K562 (cell line): ENCODE measurements around the gene MTF1. TPM values are rescaled to one million over a fixed set of nuclear protein-coding genes. Genes with fewer than 3 reads are reported as not detected.

ENCODE experiments used
- ATF7 ChIP-seq: fragments of 450-650 bp; IDR thresholded peaks from 2 replicates; pipeline ENCODE4 v1.7.1; 2014; ENCODE audit warnings: mild to moderate bottlenecking, moderate library complexity
- ERF ChIP-seq: fragments of 450-650 bp; formaldehyde crosslinking; IDR thresholded peaks from 2 replicates; pipeline ENCODE4 v1.4.0; 2020; ENCODE audit warnings: mild to moderate bottlenecking, mixed read lengths
- GATA2 ChIP-seq: sonication (generic); formaldehyde crosslinking; IDR thresholded peaks from 2 replicates; pipeline ENCODE4 v1.4.0; 2020; ENCODE audit warnings: mild to moderate bottlenecking, missing genetic modification reagents
- KDM5B ChIP-seq: fragments of 200-600 bp; sonication (generic); IDR thresholded peaks from 2 replicates; pipeline ENCODE4 v1.6.1; 2012; ENCODE audit warnings: low read depth, mild to moderate bottlenecking, moderate library complexity, low read length, control low read depth, inconsistent platforms; ENCODE audit not compliant: insufficient replicate concordance
- RREB1 ChIP-seq: fragments of 250-450 bp; sonication (Bioruptor Pico); IDR thresholded peaks from 2 replicates; pipeline ENCODE4 v1.4.0; 2020
- STAT6 ChIP-seq: sonication (generic); formaldehyde crosslinking; IDR thresholded peaks from 2 replicates; pipeline ENCODE4 v1.8.1; 2023; ENCODE audit warnings: mild to moderate bottlenecking, missing genetic modification reagents
- TOE1 ChIP-seq, 2 experiments: fragments of 450-650 bp in 1 of 2; sonication (generic) in 1 of 2; formaldehyde crosslinking in 1 of 2; IDR thresholded peaks; 2 replicates each; pipeline versions ENCODE4 v1.7.1 to v1.8.0; 2016 to 2022; ENCODE audit warnings: borderline replicate concordance in 2 of 2, mild to moderate bottlenecking in 2 of 2, antibody characterized with exemption in 1 of 2, inconsistent platforms in 1 of 2, low read depth in 1 of 2, missing genetic modification reagents in 1 of 2, moderate library complexity in 1 of 2
- ZC3H4 ChIP-seq: sonication (generic); formaldehyde crosslinking; IDR thresholded peaks from 2 replicates; pipeline ENCODE4 v1.9.0; 2021; ENCODE audit warnings: missing genetic modification reagents, borderline replicate concordance
- ZNF124 ChIP-seq: sonication (generic); formaldehyde crosslinking; IDR thresholded peaks from 2 replicates; pipeline ENCODE4 v1.8.1; 2022; ENCODE audit warnings: missing genetic modification reagents
- ZNF263 ChIP-seq: sonication (generic); formaldehyde crosslinking; IDR thresholded peaks from 2 replicates; pipeline ENCODE4 v1.8.0; 2022; ENCODE audit warnings: mild to moderate bottlenecking, missing genetic modification reagents, borderline replicate concordance
- ZNF445 ChIP-seq: fragments of 250-450 bp; sonication (Bioruptor Pico); IDR thresholded peaks from 2 replicates; pipeline ENCODE4 v1.4.0; 2020; ENCODE audit warnings: low read depth, mild to moderate bottlenecking, moderate library complexity
- ZNF518B ChIP-seq: fragments of 250-450 bp; sonication (Bioruptor Pico); IDR thresholded peaks from 2 replicates; pipeline ENCODE4 v1.5.0; 2021; ENCODE audit warnings: mild to moderate bottlenecking, moderate library complexity
- ZNF586 ChIP-seq: fragments of 450-650 bp; formaldehyde crosslinking; conservative IDR thresholded peaks from 2 replicates; pipeline ENCODE4 v1.4.0; 2020; ENCODE audit warnings: mild to moderate bottlenecking, moderate library complexity
- ZNF695 ChIP-seq: fragments of 450-650 bp; formaldehyde crosslinking; IDR thresholded peaks from 2 replicates; pipeline ENCODE4 v1.4.0; 2020; ENCODE audit warnings: mild to moderate bottlenecking, moderate library complexity
- ZNF75A ChIP-seq: fragments of 450-650 bp; formaldehyde crosslinking; IDR thresholded peaks from 2 replicates; pipeline ENCODE4 v1.4.0; 2020; ENCODE audit warnings: mild to moderate bottlenecking
- ZNF778 ChIP-seq: fragments of 450-650 bp; formaldehyde crosslinking; IDR thresholded peaks from 2 replicates; pipeline ENCODE4 v1.4.0; 2020; ENCODE audit warnings: mild to moderate bottlenecking, moderate library complexity
- polyA plus RNA-seq, 8 experiments: library from polyadenylated mRNA; depleted of rRNA in 4 of 8; stranded (reverse) in 5 of 8; unstranded in 3 of 8; fragments of >200 nt; fragmentation: Nextera tagmentation in 2 of 8; fragmentation: Illumina TruSeq in 1 of 8; extraction: Ambion mirVana in 2 of 8; extraction: Trizol in 1 of 8; gene quantifications; 2 replicates each; pipeline versions ENCODE4 v1.2.1 to v1.2.3, GENCODE V29; 2011 to 2014; ENCODE audit warnings: inconsistent platforms in 1 of 8, missing spikeins in 1 of 8
- total RNA-seq, 7 experiments: library from RNA; depleted of rRNA in 6 of 7; stranded (reverse); fragments of >200 nt in 6 of 7; fragmentation: Illumina TruSeq in 2 of 7; extraction: Trizol in 2 of 7; gene quantifications; 2 replicates each; pipeline versions ENCODE4 v1.2.1 to v1.2.3, GENCODE V29; 2011 to 2021; ENCODE audit warnings: low replicate concordance in 1 of 7

MTF1 gene
- total and polyA plus RNA-seq, 9 of the 15 experiments (the other 6 are each of a cell fraction or from before 2014, with no cell fraction given), result 1.1 to 12.2 (median 4.3) TPM

GRCh38 chr1:37858931-37859506 is 373 bp downstream of the MTF1 start (continued):
- TF ChIP-seq RREB1 (CRISPR knock-in tag) (peak; percentile 95), ERF (CRISPR knock-in tag) (0 out of 2 replicates have a peak, but pooled peaks have one; percentile 29), ZNF263 (CRISPR knock-in tag) (no peak; the same call in 1 of the 2 replicates), ZNF586 (CRISPR knock-in tag) (no peak), STAT6 (no peak), ATF7 (no peak), ZNF75A (CRISPR knock-in tag) (no peak), ZNF124 (CRISPR knock-in tag) (no peak), ZNF518B (no peak), ZNF695 (CRISPR knock-in tag) (peak; percentile 82; the same call in 1 of the 2 replicates), KDM5B (no peak), TOE1 (IDR thresholded peaks at IDR 0.05; ENCODE audit: borderline replicate concordance) (no peak), TOE1 (CRISPR knock-in tag; IDR thresholded peaks at IDR 0.05; ENCODE audit: borderline replicate concordance, low read depth) (no peak), GATA2 (CRISPR knock-in tag) (0 out of 2 replicates have a peak, but pooled peaks have one; percentile 16), ZC3H4 (no peak), ZNF778 (no peak), ZNF445 (no peak)
